Epithelial cell of proximal tubule (primary cell): Measurements from ENCODE around the gene OSBPL6. TPM values are rescaled to one million over a fixed set of nuclear protein-coding genes. Genes with fewer than 3 reads are reported as not detected.
A peak's percentile ranks its signal among the peaks of the same experiment; 100 is the strongest.

ENCODE experiments used
- DNase-seq: peaks from one replicate; pipeline ENCODE4 v3.0.0-alpha.2; 2011; ENCODE audit warnings: low read depth
- H3K4me3 ChIP-seq: 2 replicates; pipeline ENCODE4 v1.5.1; 2011; ENCODE audit warnings: low read depth, mild to moderate bottlenecking, low read length
- CTCF ChIP-seq: conservative IDR thresholded peaks from 2 replicates; pipeline ENCODE4 v1.5.1; 2012; ENCODE audit warnings: low read depth, mild to moderate bottlenecking, low read length
- total RNA-seq: library from RNA; depleted of rRNA; stranded (reverse); fragments of >200 nt; gene quantifications from 2 replicates; pipeline ENCODE4 v1.2.3, GENCODE V29; 2015

The OSBPL6 gene
- total RNA-seq, 1 donor from 2014 or later, result 2.9 TPM

- no peak for DNase-seq
- H3K4me3 ChIP-seq, result no peak overlapping the region
- no peak for TF ChIP-seq CTCF
These were observed 201.7 kb downstream of the OSBPL6 start for GRCh38 chr2:178395941-178396570.

- no peak overlapping the region for H3K4me3 ChIP-seq
- DNase-seq, result no peak
- peak; percentile 67 for TF ChIP-seq CTCF
These were observed 202.8 kb downstream of the OSBPL6 start for GRCh38 chr2:178397002-178397605.

- no peak for DNase-seq
- no peak overlapping the region for H3K4me3 ChIP-seq
- no peak for TF ChIP-seq CTCF
These were observed 207.7 kb downstream of the OSBPL6 start for GRCh38 chr2:178401994-178402437.

GRCh38 chr2:178403671-178404306, 209.5 kb downstream of the OSBPL6 start:
- no peak for TF ChIP-seq CTCF
- DNase-seq, result no peak
- H3K4me3 ChIP-seq, result no peak overlapping the region

- TF ChIP-seq CTCF, result no peak
- no peak overlapping the region for H3K4me3 ChIP-seq
- peak; percentile 10 for DNase-seq
These were observed 210.1 kb downstream of the OSBPL6 start for GRCh38 chr2:178404368-178404767.

GRCh38 chr2:178409261-178409660, 214.9 kb downstream of the OSBPL6 start:
- DNase-seq, result no peak
- no peak for TF ChIP-seq CTCF
- H3K4me3 ChIP-seq, result no peak overlapping the region
